ENCODE measurements around the gene NLRP10.
"Not testable (repeated sequence)": the region's sequence is repeated elsewhere in the genome, so short reads cannot be mapped to it uniquely, and the experiment has no call there.

NLRP10 gene, protein sequence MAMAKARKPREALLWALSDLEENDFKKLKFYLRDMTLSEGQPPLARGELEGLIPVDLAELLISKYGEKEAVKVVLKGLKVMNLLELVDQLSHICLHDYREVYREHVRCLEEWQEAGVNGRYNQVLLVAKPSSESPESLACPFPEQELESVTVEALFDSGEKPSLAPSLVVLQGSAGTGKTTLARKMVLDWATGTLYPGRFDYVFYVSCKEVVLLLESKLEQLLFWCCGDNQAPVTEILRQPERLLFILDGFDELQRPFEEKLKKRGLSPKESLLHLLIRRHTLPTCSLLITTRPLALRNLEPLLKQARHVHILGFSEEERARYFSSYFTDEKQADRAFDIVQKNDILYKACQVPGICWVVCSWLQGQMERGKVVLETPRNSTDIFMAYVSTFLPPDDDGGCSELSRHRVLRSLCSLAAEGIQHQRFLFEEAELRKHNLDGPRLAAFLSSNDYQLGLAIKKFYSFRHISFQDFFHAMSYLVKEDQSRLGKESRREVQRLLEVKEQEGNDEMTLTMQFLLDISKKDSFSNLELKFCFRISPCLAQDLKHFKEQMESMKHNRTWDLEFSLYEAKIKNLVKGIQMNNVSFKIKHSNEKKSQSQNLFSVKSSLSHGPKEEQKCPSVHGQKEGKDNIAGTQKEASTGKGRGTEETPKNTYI

DNA sequence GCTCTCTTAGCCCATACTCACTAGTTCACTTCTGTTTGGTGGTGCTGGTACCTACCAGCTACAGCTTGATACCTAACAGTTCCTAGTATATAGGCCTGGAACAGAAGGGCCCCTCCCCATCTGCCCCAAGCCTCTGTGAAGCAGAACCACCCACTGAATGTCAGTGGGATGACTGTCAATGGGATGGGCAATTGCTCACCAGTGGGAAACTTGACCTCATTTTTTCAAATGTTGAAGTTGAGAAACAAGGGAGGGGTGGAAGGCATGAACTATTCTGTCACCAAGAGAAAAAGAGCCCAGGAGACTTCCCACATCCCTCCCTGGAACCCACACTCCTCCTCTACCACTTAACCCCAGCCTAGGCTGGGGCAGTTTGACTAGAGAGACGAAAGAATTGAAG lies at the start of gene NLRP10:
NLRP10 (minus strand) TSS at position 62 of the 400 bp plus-strand sequence. CDS start 1,952 bp downstream, outside the sequence.
- DNase-seq = no peak

DNA sequence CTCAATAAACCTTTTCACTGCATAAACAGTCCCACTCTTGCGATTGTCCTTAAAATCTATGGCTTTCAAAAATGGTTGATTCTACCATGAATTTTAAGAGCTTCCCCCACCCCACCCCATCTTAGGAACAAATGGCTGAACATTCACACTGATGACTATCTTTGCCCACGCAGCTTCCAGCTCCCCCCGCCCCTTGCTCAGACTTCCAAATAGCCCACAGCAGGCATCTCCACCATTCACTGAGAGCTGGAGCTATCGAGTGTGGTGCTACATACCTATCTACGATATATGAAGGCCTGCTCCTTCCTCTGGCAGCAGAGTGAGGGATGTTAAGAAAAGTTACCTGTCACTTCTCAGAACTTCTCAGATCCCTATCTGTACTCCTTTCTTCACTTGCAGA lies 48.6 kb upstream of the NLRP10 start:
- no peak for DNase-seq

GRCh38 chr11:8011981-8012444 lies 46.8 kb upstream of the NLRP10 start:
- DNase-seq = no peak

DNA sequence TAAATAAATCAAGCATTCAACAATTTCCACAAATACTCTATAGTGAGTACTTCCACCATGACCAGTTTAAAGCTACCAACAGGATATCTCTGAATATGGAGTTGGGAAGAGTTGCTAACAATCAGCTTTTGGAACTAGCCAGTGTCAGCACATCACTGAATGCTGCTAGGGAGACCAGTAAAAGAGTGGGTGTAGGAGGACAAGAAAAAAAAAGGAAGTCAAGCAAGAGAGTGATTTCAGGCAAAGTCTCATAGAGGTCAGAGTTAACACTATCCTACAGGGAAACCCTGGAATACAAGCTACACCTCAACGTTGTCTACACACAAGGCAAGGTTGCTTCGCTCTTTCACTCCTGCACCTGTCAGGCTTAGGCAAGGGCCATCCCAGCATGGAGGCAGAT lies 46.1 kb upstream of the NLRP10 start:
- DNase-seq = no peak

GRCh38 chr11:8009856-8010255 lies 44.6 kb upstream of the NLRP10 start:
- DNase-seq = no peak

- no peak for DNase-seq
Measured at GRCh38 chr11:8008212-8008611, 43.0 kb upstream of the NLRP10 start.

DNA sequence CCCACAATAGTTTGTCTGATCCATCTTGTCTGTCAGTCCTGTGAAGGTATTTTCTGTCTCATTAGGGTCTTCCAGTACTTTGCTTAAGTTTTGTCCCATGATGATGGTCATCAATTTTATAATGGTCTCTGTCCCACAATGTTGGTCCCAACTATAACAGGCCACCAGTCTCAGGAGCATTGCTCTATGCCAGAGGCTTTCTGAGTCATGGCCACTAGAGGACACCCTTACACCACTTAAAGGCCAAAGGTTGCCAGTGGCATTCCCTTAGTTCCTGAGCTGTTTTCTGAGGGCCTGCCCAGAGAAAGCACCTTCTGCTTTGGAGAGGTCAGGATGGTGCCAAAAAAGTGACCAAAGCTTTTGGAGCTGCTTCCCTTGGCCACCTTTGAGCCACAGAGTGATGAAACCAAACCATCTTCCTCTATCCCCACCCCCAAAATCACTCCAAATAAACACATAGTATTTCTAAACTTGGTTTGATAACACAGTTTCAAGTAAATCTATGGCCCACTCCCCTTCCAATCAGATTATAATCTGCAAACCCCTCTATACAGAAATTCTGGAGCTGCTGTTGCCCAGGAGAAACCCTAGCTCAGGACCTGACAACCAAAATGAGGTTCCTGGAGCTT lies 41.2 kb upstream of the NLRP10 start:
- DNase-seq = peak; percentile 74

GRCh38 chr11:8005556-8005955 lies 40.3 kb upstream of the NLRP10 start:
- no peak for DNase-seq

GRCh38 chr11:8004008-8004407 lies 38.8 kb upstream of the NLRP10 start:
- no peak for DNase-seq

- DNase-seq = no peak
Measured at GRCh38 chr11:8003187-8003586, 37.9 kb upstream of the NLRP10 start.

- no peak for DNase-seq
Measured at GRCh38 chr11:8002676-8003075, 37.4 kb upstream of the NLRP10 start.

GRCh38 chr11:8000390-8000789 lies 35.1 kb upstream of the NLRP10 start:
- DNase-seq = no peak

DNA sequence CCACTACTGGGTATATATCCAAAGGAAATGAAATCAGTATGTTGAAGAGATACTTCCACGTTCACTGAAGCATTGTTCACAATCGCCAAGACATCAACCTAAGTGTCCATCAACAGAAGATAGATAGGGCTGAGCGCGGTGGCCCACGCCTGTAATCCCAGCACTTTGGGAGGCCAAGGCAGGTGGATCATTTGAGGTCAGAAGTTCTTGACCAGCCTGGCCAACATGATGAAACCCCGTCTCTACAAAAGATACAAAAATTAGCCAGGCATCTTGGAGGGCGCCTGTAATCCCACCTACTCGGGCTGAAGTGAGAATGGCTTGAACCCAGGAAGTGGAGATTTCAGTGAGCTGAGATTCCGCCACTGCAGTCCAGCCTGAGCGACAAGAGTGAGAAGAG lies 34.5 kb upstream of the NLRP10 start:
- DNase-seq = no peak

DNA sequence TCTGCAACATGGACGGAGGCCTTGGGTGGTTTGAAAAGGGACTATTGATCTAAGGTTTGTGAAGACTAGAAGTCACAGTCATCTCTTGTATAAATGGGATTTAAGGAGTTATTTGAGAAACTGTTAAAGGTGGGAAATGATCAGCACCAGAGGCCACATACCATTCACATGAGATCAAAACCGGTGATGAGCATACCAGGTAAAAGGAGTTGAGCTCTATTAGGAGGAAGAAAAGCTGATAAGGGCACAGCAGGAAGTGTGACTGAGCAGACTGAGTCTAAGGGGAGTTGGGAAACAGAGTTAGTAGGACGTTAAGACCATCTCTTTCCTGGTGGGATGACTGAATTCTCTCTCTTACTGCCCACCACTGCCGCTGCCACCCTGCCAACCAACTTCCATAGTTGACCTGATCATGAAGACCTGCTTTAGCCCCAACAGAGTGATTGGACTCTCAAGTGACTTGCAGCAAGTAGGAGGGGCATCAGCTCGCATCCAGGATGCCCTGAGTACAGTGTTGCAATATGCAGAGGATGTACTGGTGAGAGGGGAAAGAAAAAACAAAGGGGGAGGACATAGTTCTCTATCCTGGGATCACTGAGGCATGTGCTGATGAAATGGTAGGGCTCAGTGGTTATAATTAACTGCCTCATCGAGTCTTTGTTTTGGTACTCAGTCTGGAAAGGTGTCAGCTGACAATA lies 29.5 kb upstream of the NLRP10 start:
- DNase-seq = no peak

- not testable (repeated sequence) for DNase-seq
Measured at GRCh38 chr11:7987560-7987883, 22.3 kb upstream of the NLRP10 start.

DNA sequence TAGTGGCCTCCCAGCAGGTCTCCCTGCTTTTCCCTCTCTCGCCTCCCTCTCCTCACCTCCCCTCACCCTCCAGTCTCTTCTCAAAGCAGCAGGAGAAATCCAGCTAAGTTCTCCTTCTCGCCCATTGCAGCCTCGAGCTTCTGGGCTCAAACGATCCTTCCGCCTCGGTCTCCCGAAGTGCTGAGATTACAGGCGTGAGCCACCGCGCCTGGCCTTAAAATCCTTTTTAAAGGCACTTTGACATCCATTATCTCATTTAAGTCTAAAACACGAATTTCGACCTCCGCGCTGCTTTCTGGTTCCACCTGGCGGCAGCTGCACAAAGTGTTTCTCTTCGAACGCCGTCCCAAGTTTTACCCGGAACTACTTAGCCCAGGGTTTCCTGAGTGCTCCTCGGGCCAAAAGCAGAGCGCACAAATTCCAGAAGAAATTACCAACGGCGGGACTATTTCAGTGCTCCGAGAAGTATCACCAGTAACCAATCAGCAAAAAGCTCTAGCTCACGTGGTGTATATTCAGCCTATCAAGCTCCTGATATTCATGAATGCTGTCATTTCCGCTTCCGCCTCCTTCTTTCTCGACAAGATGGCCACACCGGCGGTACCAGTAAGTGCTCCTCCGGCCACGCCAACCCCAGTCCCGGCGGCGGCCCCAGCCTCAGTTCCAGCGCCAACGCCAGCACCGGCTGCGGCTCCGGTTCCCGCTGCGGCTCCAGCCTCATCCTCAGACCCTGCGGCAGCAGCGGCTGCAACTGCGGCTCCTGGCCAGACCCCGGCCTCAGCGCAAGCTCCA lies 21.7 kb upstream of the NLRP10 start, which contains the start of gene EIF3F:
EIF3F (plus strand) TSS at position 570 of the 792 bp plus-strand sequence; CDS start at position 586, 16 bp downstream.
- peak; percentile 95 for DNase-seq

DNA sequence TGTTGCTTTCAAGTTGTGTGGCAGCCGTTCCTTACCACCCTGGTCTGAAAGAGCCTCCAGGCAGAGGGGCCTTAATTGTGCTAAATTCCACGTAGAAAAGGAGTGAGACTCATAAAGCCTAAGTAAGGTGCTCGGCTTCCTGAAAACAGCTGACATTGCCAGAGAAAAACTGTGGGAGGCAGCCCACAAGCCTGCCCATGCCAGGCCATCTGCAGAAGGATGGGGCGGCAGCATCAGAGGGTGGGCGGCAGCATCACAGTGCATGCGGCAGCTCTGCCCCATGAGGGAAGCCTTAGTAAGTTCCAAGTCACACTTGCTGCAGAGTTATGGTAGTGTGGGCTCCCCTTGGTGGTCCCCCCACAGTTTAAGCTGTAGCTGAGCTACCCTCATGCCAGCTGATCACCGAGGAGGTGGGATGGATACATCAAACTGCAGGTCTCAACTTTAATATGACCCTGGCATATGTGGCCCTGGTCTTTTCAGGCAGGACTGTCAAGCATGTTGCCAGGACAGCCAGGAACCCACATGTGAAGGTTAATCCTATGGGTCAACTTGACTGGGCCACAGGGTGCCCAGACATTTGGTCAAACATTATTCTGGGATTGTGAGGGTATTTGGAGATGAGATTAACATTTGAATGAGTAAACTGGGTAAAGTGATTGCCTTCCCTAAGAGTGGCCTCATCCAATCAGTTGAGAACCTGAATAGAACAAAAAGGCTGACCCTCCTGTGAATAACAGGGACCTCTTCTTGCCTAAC lies 18.8 kb upstream of the NLRP10 start:
- no peak for DNase-seq

DNA sequence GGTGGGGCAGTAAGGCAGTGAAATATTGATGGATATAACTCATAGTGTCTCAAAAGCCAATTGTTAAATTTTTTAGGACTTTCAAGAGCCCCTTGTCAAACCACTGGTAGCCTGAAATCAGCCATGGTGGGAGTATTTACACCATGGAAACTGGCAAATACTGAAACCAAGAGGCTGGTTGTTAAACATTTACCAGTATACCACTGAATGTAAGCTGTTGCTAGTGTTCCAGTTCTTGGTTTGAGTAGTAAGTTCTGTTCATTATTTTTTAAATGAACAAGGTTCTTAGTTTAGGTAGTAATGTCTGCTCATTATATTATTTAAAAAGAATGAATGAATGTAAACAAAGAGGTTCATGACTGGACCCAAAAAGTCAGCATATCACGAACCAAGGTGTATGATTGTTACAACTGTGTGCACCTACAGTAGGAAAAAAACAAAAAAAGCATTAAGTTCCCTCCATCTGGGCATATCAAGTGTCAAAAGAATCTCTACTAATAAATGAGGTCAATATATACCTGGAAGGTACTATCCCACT lies 17.4 kb upstream of the NLRP10 start:
- no peak for DNase-seq

GRCh38 chr11:7981619-7982157 lies 16.4 kb upstream of the NLRP10 start:
- DNase-seq = no peak

DNA sequence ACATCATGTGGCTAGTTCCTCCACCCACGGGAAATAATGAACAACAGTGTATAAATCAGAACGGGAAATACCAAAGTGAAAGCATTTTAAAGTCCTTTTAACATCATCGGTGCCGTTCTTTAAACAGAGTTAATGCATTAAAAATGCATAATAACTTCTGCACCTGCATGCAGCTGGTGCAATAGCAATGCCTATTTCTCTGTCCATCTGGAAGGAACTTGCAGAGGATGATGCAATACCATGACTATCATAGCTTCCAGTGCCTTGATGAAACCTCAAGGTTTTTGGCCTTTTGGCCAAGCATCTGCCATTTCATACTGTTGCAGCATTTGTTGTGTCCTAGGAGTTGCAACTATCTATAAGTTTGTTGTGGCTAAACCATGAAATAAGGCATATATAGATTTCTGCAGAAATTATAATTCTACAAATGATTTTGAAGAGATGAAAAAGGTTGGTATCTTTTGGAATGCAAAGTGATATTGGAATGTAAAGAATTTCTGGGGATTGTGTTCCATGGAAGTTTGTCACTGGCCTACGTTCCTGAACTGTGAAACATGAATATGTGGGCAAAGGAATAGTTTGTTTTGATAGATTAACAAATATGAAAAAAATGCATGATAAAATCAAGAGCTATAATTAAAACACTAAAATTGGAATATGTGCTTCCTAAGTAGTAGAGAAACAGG lies 12.1 kb upstream of the NLRP10 start:
- DNase-seq = no peak

Data from activated effector memory CD4-positive, alpha-beta T cell treated with anti-CD3 and anti-CD28 coated beads, Interleukin-2, amount 50 U/mL, for 16 hours (primary cell).